Smooth muscle cell (in vitro differentiated cells): Measurements from ENCODE around the gene MTHFD2. TPM values are rescaled to one million over a fixed set of nuclear protein-coding genes. Genes with fewer than 3 reads are reported as not detected.

ENCODE experiments used
- DNase-seq: peaks from one replicate; lab custom pipeline; 2025; ENCODE audit not compliant: unreplicated experiment; lab: John Stamatoyannopoulos, UW
- H2AFZ ChIP-seq: fragments of 200-600 bp; sonication (generic); 2 replicates; pipeline ENCODE4 v1.6.0; 2016; ENCODE audit warnings: antibody characterized with exemption, low read depth, mild to moderate bottlenecking
- H3F3A ChIP-seq: fragments of 200-600 bp; sonication (generic); 2 replicates; pipeline ENCODE4 v1.6.0; 2017; ENCODE audit warnings: antibody characterized with exemption, low read depth
- H3K27ac ChIP-seq: fragments of 200-600 bp; sonication (generic); 2 replicates; pipeline ENCODE4 v1.5.1; 2016; ENCODE audit warnings: low read depth, mild to moderate bottlenecking
- H3K27me3 ChIP-seq: fragments of 200-600 bp; sonication (generic); 2 replicates; pipeline ENCODE4 v1.6.1; 2016; ENCODE audit warnings: low read depth, mild to moderate bottlenecking
- H3K36me3 ChIP-seq: fragments of 200-600 bp; sonication (generic); 2 replicates; pipeline ENCODE4 v1.5.1; 2016; ENCODE audit warnings: low read depth
- H3K4me1 ChIP-seq: fragments of 200-600 bp; sonication (generic); 2 replicates; pipeline ENCODE4 v1.5.1; 2016; ENCODE audit warnings: low read depth
- H3K4me2 ChIP-seq: fragments of 200-600 bp; sonication (generic); 2 replicates; pipeline ENCODE4 v1.6.0; 2016; ENCODE audit warnings: mild to moderate bottlenecking
- H3K4me3 ChIP-seq: fragments of 200-600 bp; sonication (generic); 2 replicates; pipeline ENCODE4 v1.5.1; 2016; ENCODE audit warnings: mild to moderate bottlenecking
- H3K79me2 ChIP-seq: fragments of 200-600 bp; sonication (generic); 2 replicates; pipeline ENCODE4 v1.6.0; 2016; ENCODE audit warnings: low read depth, mild to moderate bottlenecking
- H3K9ac ChIP-seq: fragments of 200-600 bp; sonication (generic); 2 replicates; pipeline ENCODE4 v1.6.0; 2016; ENCODE audit warnings: low read depth
- H3K9me3 ChIP-seq: fragments of 200-600 bp; sonication (generic); replicated peaks from 2 replicates; pipeline ENCODE4 v1.5.1; 2016; ENCODE audit warnings: low read depth
- H4K20me1 ChIP-seq: fragments of 200-600 bp; sonication (generic); 2 replicates; pipeline ENCODE4 v1.6.0; 2016; ENCODE audit warnings: low read depth
- CTCF ChIP-seq: fragments of 200-600 bp; sonication (generic); IDR thresholded peaks from 2 replicates; pipeline ENCODE4 v1.5.1; 2017; ENCODE audit warnings: borderline replicate concordance, mild to moderate bottlenecking, antibody characterized with exemption; ENCODE audit not compliant: insufficient read depth, poor library complexity, severe bottlenecking
- WGBS: methylation state at CpG from one replicate; pipeline ENCODE4 v1.1.7; 2016; ENCODE audit warnings: low lambda C conversion rate; 5-methylcytosine and 5-hydroxymethylcytosine counted together
- polyA plus RNA-seq: library from polyadenylated mRNA; unstranded; fragments of >200 nt; fragmentation: Nextera tagmentation; extraction: Ambion mirVana; gene quantifications from 2 replicates; pipeline ENCODE4 v1.2.1, GENCODE V29; 2016
- total RNA-seq: library from RNA; depleted of rRNA; stranded (reverse); fragments of >200 nt; gene quantifications from 2 replicates; pipeline ENCODE4 v1.2.3, GENCODE V29; 2014

The MTHFD2 gene
- total and polyA plus RNA-seq, 2 experiments from 2014 or later, result 63.6 to 136 TPM

GRCh38 chr2:74188696-74189095, 9.7 kb upstream of the MTHFD2 start:
- no peak overlapping the region for H3K4me3 ChIP-seq
- H4K20me1 ChIP-seq, result no peaks in the 10 kb centered on the region
- H3F3A ChIP-seq, result no peaks in the 10 kb centered on the region
- H3K9me3 ChIP-seq, result no peaks in the 10 kb centered on the region
- no peak overlapping the region for H2AFZ ChIP-seq
- WGBS, result 96% methylated on average over 3 of the region's 3 CpGs
- no peak for DNase-seq
- H3K36me3 ChIP-seq, result no peaks in the 10 kb centered on the region
- no peak overlapping the region for H3K4me2 ChIP-seq
- H3K27me3 ChIP-seq, result peaks cover 25% of the 10 kb centered on the region
- no peak overlapping the region for H3K27ac ChIP-seq
- H3K4me1 ChIP-seq, result peaks cover 5% of the 10 kb centered on the region
- no peaks in the 10 kb centered on the region for H3K79me2 ChIP-seq
- no peak for TF ChIP-seq CTCF
- no peak overlapping the region for H3K9ac ChIP-seq

GRCh38 chr2:74191596-74192380, 6.6 kb upstream of the MTHFD2 start:
- Histone ChIP-seq H3K9me3 (no peaks in the 10 kb centered on the region), H3K9ac (no peak overlapping the region), H3K4me1 (peaks cover 5% of the 10 kb centered on the region), H3K4me2 (no peak overlapping the region), H4K20me1 (no peaks in the 10 kb centered on the region), H3F3A (no peaks in the 10 kb centered on the region), H2AFZ (no peak overlapping the region), H3K36me3 (no peaks in the 10 kb centered on the region), H3K27ac (no peak overlapping the region), H3K4me3 (no peak overlapping the region), H3K27me3 (peaks cover 25% of the 10 kb centered on the region), H3K79me2 (no peaks in the 10 kb centered on the region)
- 76% methylated on average over 6 of the region's 6 CpGs for WGBS
- no peak for DNase-seq
- TF ChIP-seq CTCF, result no peak

GRCh38 chr2:74194799-74195198, 3.6 kb upstream of the MTHFD2 start:
- 87% methylated on average over 1 of the region's 1 CpG for WGBS
- no peak for TF ChIP-seq CTCF

GRCh38 chr2:74197049-74197448, 1.4 kb upstream of the MTHFD2 start:
- no peak for TF ChIP-seq CTCF
- Histone ChIP-seq H3F3A (no peaks in the 10 kb centered on the region), H3K4me3 (no peak overlapping the region), H3K79me2 (peaks cover 30% of the 10 kb centered on the region), H3K9me3 (no peaks in the 10 kb centered on the region), H2AFZ (no peak overlapping the region), H4K20me1 (peaks cover 30% of the 10 kb centered on the region), H3K4me2 (no peak overlapping the region), H3K27ac (no peak overlapping the region), H3K9ac (no peak overlapping the region), H3K36me3 (no peaks in the 10 kb centered on the region), H3K4me1 (peaks cover 14% of the 10 kb centered on the region), H3K27me3 (peaks cover 4% of the 10 kb centered on the region)
- 84% methylated on average over 4 of the region's 4 CpGs for WGBS
- no peak for DNase-seq

More at GRCh38 chr2:74194799-74195198, 3.6 kb upstream of the MTHFD2 start:
- H3K36me3 ChIP-seq, result no peaks in the 10 kb centered on the region
- no peak overlapping the region for H3K4me2 ChIP-seq
- peaks cover 7% of the 10 kb centered on the region for H4K20me1 ChIP-seq
- H3K4me1 ChIP-seq, result peaks cover 1% of the 10 kb centered on the region
- H3K79me2 ChIP-seq, result peaks cover 7% of the 10 kb centered on the region
- no peaks in the 10 kb centered on the region for H3F3A ChIP-seq
- H3K27me3 ChIP-seq, result peaks cover 21% of the 10 kb centered on the region
- no peaks in the 10 kb centered on the region for H3K9me3 ChIP-seq
- DNase-seq, result no peak
- H3K27ac ChIP-seq, result no peak overlapping the region
- H2AFZ ChIP-seq, result no peak overlapping the region
- no peak overlapping the region for H3K4me3 ChIP-seq
- no peak overlapping the region for H3K9ac ChIP-seq
